ENCODE results near the gene UPF3A. TPM values are rescaled to one million over a fixed set of nuclear protein-coding genes. Genes with fewer than 3 reads are reported as not detected.

UPF3A gene
- polyA plus RNA-seq, 1 donor from 2014 or later: 35.5 TPM

GRCh38 chr13:114309086-114309485 lies 27.7 kb downstream of the UPF3A start:
- Mint-ChIP-seq H3K36me3 (peaks cover 3% of the 10 kb centered on the region), H3K27ac (peak overlapping the region in 1 of 3 donors; percentile 57), H3K27me3 (no peaks in the 10 kb centered on the region), H3K4me1 (peaks cover 16 to 18% (median 16%) of the 10 kb centered on the region in 3 donors), H3K9me3 (no peaks in the 10 kb centered on the region), H3K4me3 (peak overlapping the region in 1 of 4 donors; percentile 39)

- H3K4me1 Mint-ChIP-seq: peaks cover 17 to 19% (median 18%) of the 10 kb centered on the region in 3 donors
Observed at GRCh38 chr13:114309806-114310410, 28.5 kb downstream of the UPF3A start.

GRCh38 chr13:114310956-114311355 lies 29.6 kb downstream of the UPF3A start:
- Mint-ChIP-seq H3K36me3 (peaks cover 3% of the 10 kb centered on the region), H3K4me1 (peaks cover 24 to 28% (median 26%) of the 10 kb centered on the region in 3 donors), H3K27me3 (no peaks in the 10 kb centered on the region), H3K27ac (no peak overlapping the region), H3K4me3 (peak overlapping the region in 1 of 4 donors; percentile 55), H3K9me3 (no peaks in the 10 kb centered on the region)

More at GRCh38 chr13:114309806-114310410, 28.5 kb downstream of the UPF3A start:
- Mint-ChIP-seq H3K4me3 (no peak overlapping the region), H3K9me3 (no peaks in the 10 kb centered on the region), H3K36me3 (peaks cover 3% of the 10 kb centered on the region), H3K27me3 (no peaks in the 10 kb centered on the region), H3K27ac (no peak overlapping the region)

GRCh38 chr13:114311387-114311786 lies 30.0 kb downstream of the UPF3A start:
- Mint-ChIP-seq H3K9me3 (no peaks in the 10 kb centered on the region), H3K4me1 (peaks cover 24 to 28% (median 26%) of the 10 kb centered on the region in 3 donors), H3K27me3 (no peaks in the 10 kb centered on the region), H3K27ac (no peak overlapping the region), H3K4me3 (peak overlapping the region in 2 of 4 donors; percentile 13 to 39), H3K36me3 (peaks cover 3% of the 10 kb centered on the region)

GRCh38 chr13:114311908-114312307 lies 30.5 kb downstream of the UPF3A start:
- no peaks in the 10 kb centered on the region for H3K9me3 Mint-ChIP-seq
- peak overlapping the region in 2 of 4 donors; percentile 39 to 55 for H3K4me3 Mint-ChIP-seq
- no peak overlapping the region for H3K27ac Mint-ChIP-seq
- peaks cover 2% of the 10 kb centered on the region for H3K36me3 Mint-ChIP-seq
- H3K27me3 Mint-ChIP-seq: no peaks in the 10 kb centered on the region
- H3K4me1 Mint-ChIP-seq: peaks cover 24 to 29% (median 26%) of the 10 kb centered on the region in 3 donors

GRCh38 chr13:114313061-114313860 lies 31.9 kb downstream of the UPF3A start:
- H3K4me1 Mint-ChIP-seq: peaks cover 26 to 36% (median 32%) of the 10 kb centered on the region in 3 donors
- no peaks in the 10 kb centered on the region for H3K9me3 Mint-ChIP-seq
- H3K36me3 Mint-ChIP-seq: peaks cover 3% of the 10 kb centered on the region
- peak overlapping the region; percentile 93 to 96 (median 95) for H3K27ac Mint-ChIP-seq
- H3K4me3 Mint-ChIP-seq: peak overlapping the region; percentile 81 to 97 (median 94)
- no peaks in the 10 kb centered on the region for H3K27me3 Mint-ChIP-seq

- Mint-ChIP-seq H3K27ac (peak within 1 kb of the TSS; percentile 93 to 96 (median 95)), H3K36me3 (peaks cover 3% of the 10 kb centered on the region), H3K4me3 (peak within 1 kb of the TSS; percentile 82 to 97 (median 94)), H3K4me1 (peaks cover 32 to 44% (median 36%) of the 10 kb centered on the region in 3 donors), H3K9me3 (no peaks in the 10 kb centered on the region), H3K27me3 (no peaks in the 10 kb centered on the region)
Observed at GRCh38 chr13:114314074-114314912, 32.9 kb downstream of the UPF3A start, which contains the start of gene CHAMP1. Gene CHAMP1 (plus strand): TSS chr13:114314503. CDS start chr13:114323843, 9,340 bp downstream.

- Mint-ChIP-seq H3K4me1 (peaks cover 41 to 53% (median 45%) of the 10 kb centered on the region in 3 donors), H3K4me3 (peak overlapping the region; percentile 81 to 94 (median 84)), H3K27ac (peak overlapping the region; percentile 51 to 93 (median 86)), H3K27me3 (no peaks in the 10 kb centered on the region), H3K9me3 (no peaks in the 10 kb centered on the region), H3K36me3 (peaks cover 3% of the 10 kb centered on the region)
Observed at GRCh38 chr13:114315074-114315785, 33.8 kb downstream of the UPF3A start.

- Mint-ChIP-seq H3K9me3 (no peaks in the 10 kb centered on the region), H3K27ac (peak overlapping the region in 1 of 3 donors; percentile 34), H3K4me3 (peak overlapping the region in 1 of 4 donors; percentile 50), H3K27me3 (no peaks in the 10 kb centered on the region), H3K4me1 (peaks cover 32 to 42% (median 35%) of the 10 kb centered on the region in 3 donors), H3K36me3 (peaks cover 4% of the 10 kb centered on the region)
Observed at GRCh38 chr13:114318624-114319023, 37.2 kb downstream of the UPF3A start.

- Mint-ChIP-seq H3K36me3 (peaks cover 4% of the 10 kb centered on the region), H3K4me1 (peaks cover 28 to 41% (median 33%) of the 10 kb centered on the region in 3 donors)
Observed at GRCh38 chr13:114319441-114319913, 38.1 kb downstream of the UPF3A start.

GRCh38 chr13:114320065-114320464 lies 38.7 kb downstream of the UPF3A start:
- H3K4me3 Mint-ChIP-seq: no peak overlapping the region
- H3K4me1 Mint-ChIP-seq: peaks cover 24 to 38% (median 30%) of the 10 kb centered on the region in 3 donors
- H3K36me3 Mint-ChIP-seq: peaks cover 4% of the 10 kb centered on the region
- no peaks in the 10 kb centered on the region for H3K9me3 Mint-ChIP-seq
- H3K27me3 Mint-ChIP-seq: no peaks in the 10 kb centered on the region
- H3K27ac Mint-ChIP-seq: peak overlapping the region in 1 of 3 donors; percentile 34

More at GRCh38 chr13:114319441-114319913, 38.1 kb downstream of the UPF3A start:
- no peaks in the 10 kb centered on the region for H3K27me3 Mint-ChIP-seq
- H3K27ac Mint-ChIP-seq: peak overlapping the region in 2 of 3 donors; percentile 35 to 84
- no peak overlapping the region for H3K4me3 Mint-ChIP-seq
- no peaks in the 10 kb centered on the region for H3K9me3 Mint-ChIP-seq

GRCh38 chr13:114321256-114321655 lies 39.9 kb downstream of the UPF3A start:
- no peak overlapping the region for H3K4me3 Mint-ChIP-seq
- peaks cover 8% of the 10 kb centered on the region for H3K36me3 Mint-ChIP-seq
- H3K4me1 Mint-ChIP-seq: peaks cover 28 to 37% (median 32%) of the 10 kb centered on the region in 3 donors
- no peaks in the 10 kb centered on the region for H3K27me3 Mint-ChIP-seq
- H3K9me3 Mint-ChIP-seq: no peaks in the 10 kb centered on the region
- no peak overlapping the region for H3K27ac Mint-ChIP-seq

GRCh38 chr13:114323349-114323748 lies 41.9 kb downstream of the UPF3A start:
- Mint-ChIP-seq H3K9me3 (no peaks in the 10 kb centered on the region), H3K27ac (no peak overlapping the region), H3K27me3 (no peaks in the 10 kb centered on the region), H3K4me1 (peaks cover 23 to 30% (median 28%) of the 10 kb centered on the region in 3 donors), H3K4me3 (no peak overlapping the region), H3K36me3 (peaks cover 7% of the 10 kb centered on the region)

- Mint-ChIP-seq H3K27me3 (no peaks in the 10 kb centered on the region), H3K4me1 (peaks cover 20 to 23% (median 23%) of the 10 kb centered on the region in 3 donors), H3K27ac (no peak overlapping the region), H3K9me3 (no peaks in the 10 kb centered on the region), H3K36me3 (peaks cover 7% of the 10 kb centered on the region), H3K4me3 (no peak overlapping the region)
Observed at GRCh38 chr13:114324334-114324733, 42.9 kb downstream of the UPF3A start.

All from IgD-negative memory B cell (primary cell).